Activated CD4-positive, alpha-beta T cell treated with anti-CD3 and anti-CD28 coated beads for 4 hours (primary cell): ENCODE data around the gene KCNQ1OT1.

Experiments
- DNase-seq, 2 donors: peaks; one replicate each; pipeline ENCODE4 v3.0.0-alpha.2; 2020

The KCNQ1OT1 gene

DNA sequence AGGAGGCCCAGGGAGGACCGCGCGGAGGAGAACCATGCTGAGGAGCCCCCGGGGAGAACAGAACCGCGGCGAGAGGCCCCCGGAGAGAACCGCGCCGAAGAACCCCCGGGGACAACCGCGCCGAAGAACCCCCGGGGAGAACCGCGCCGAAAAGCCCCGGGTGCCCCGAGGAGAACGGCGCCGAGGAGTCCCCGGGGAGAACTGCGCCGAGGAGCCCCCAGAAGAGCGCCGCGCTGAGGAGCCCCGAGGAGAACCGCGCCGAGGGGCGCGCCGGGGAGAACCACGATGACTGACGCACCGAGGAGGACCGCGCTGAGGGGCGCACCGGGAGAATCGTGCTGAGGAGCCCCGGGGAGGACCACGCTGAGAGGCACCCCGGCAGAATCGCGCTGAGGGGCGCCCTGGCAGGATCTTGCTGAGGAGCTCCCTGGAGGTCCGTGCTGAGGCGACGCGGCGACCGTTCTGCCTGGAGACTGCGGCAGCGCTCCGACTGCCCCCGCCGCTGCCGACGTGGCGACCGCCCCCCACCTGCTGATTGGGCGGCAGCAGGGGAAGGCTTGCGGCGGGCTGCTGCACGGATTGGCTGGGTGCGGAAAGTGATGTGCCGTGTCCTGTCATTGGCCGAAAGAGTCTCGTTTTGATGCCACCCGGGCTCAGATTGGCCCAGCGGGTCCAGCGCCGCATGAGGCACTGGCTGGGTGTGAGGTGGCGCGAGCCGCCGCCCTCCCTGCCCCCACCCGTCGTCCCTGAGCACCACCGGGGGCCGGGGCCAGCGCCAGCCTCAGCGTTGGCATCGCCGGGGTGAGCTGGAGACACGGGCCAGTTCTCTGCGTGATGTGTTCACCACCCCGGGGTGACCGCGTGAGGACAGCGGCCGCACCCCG, at the start of gene KCNQ1OT1:
KCNQ1OT1 (minus strand) TSS at position 464 of the 884 bp plus-strand sequence.
- peak; percentile 81 to 84 for DNase-seq

DNA sequence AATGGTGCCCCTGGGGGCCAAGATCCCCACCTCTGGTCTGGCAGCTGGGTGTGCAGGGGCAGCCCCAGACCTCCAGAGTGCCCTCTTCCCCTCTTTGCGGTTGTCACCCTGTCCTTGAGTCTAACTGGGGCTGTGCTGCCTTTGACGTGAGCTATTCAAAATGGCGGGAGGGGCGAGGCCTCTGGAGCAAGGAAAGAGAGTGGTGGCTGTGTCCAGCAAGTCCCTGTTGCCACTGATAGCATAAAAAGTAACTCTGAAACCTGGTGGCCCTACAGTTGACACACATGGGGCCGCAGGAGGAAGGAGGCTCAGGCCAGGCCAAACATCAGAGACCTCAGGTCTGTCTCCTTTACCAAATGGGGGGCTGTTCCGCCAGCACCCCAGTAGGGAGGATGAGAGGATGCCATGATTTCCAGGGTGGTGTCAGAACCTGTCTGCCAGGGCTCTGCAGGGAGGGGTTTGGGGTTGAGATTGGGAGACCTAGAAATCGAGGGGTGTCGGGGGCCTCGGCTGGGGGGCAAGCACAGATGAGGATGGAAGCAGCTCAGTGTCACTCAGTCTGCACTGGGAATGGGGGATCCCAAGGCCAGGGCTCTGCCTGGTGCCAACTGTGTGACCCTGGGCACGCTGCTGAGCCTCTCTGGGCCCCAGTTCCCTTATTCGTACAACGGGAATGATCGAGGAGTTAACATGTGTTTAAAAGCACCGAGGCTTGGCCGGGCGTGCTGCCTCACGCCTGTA, 49.2 kb upstream of the KCNQ1OT1 start:
- no peak for DNase-seq

DNA sequence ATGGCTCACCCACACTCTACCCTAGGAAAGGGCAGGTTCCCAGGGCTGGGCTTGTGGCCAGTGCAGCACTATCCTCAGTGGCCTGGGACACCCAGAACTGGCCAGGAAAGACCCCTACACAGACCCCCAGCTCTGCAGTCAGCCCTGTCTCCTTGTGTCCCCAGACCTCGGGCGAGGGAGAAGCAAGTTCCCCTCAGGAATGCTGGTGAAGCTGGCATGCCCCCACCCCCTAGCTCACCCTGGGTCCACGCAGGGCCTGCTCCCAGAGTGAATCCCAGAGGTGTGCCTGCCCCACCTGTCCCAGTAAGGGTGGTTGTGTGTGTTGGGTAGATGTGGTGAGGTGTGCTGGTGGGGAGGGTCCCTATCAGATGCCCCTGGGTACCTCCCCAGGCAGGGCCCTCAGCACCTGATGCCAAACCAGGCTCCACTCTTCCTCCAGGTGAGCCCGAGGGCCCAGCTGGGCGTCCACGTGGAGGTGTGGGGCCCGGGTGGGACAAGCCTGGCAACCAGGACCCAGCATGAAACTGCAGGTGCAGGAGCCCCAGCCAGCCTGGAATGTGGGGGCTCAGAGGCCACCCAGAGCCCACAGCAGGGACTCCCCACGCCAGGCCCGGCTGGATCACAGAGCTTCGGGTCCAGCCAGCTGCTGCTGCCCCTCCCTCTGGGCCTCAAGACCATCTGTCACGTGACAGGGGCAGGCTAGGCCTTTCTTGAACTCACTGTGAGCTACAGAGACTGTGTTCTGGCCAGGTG, 48.4 kb upstream of the KCNQ1OT1 start:
- DNase-seq = no peak

DNA sequence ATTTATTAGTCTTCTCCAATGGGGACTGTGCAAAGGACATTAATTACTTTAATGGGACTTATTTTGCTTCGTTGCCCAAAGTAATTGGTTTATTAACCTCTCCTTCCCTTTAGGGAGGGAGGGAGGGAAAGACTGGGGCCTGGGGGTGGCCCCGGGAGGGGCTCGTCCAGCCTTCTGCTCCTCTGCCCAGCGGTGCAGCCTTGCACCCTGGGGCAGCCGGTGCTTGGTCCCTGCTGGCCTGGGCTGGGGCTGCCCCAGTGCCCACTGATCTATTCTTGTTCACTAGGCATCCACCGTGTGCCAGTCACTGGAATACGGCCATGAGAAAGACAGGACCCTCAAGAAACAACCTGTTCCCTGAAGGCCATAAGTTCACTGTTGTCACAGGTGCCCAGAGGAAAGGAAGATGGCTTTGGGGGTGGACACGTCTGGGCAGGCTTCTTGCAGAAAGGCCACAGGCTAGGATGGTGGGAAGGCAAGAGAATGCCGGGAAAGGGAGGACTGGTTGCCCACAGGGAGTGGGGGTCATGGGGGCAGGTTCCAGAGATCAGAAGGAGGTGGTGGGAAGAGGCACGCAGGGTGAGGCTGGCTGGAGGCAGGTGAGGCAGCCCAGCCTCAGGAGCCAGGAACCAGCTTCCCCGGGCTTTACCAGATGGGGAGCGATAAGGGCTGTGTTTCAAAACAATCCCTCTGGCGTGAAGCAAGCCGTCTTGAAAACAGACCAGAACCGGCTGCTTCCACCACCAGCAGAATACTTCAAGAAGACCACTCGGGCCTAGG, 47.6 kb upstream of the KCNQ1OT1 start:
- no peak for DNase-seq

DNA sequence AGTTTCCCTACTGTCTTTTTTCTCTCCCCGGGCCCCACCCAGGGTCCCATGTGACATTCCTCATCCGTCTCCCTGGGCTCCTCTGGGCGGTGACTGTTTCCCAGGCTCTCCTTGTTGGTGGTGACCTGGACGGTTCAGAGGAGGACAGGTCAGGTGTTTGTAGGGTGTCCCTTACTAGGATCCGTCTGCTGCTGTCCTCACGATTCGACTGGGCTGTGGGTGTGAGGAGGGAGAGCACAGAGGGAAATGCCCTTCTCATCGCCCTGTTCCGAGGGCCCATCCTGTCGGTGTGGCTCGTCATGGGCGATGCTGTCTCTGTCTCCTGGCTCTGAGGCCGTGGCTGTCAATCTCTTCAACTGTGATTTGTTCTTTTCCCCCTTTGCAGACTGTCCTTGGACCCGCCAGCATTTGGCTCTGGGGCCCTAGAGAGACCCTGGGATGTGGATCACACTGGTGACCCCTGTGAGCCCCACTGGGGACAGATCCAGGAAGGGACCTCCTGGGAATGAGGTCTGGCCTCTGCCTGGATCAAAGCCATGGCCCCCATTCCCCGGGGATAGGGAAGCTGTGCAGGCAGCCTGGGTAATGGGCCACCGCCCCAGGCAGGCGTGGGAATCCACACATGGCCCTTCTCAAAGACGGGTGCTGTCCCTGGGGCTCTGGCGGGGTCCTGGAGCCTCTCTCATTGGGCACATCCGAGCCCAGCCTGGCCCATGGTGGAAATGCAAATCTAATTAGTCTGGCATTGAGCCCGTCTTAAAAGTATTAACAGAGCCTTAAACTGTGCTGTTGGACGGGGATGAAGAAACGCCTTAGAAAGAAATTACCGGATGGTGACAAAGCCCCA, 46.8 kb upstream of the KCNQ1OT1 start:
- DNase-seq = no peak

DNA sequence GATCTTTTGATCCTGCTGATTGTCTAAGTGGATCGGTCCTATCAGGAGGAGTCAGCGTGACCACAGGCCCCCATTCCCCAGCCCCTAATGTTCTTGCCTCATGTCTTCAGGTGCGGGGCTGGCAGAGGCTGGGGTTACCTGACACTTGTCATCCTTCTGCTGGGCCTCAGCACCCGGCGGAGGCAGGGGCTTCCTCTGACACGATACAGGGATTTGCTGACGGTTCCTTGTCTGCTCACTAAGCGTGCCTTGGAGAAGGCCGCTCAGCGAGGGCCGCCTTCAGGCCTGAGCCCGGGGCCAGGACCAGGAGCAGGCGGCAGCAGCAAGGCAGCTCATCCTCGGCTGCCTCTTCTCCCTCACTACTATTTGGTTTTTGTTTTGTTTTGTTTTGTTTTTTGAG, 45.7 kb upstream of the KCNQ1OT1 start:
- no peak for DNase-seq

DNA sequence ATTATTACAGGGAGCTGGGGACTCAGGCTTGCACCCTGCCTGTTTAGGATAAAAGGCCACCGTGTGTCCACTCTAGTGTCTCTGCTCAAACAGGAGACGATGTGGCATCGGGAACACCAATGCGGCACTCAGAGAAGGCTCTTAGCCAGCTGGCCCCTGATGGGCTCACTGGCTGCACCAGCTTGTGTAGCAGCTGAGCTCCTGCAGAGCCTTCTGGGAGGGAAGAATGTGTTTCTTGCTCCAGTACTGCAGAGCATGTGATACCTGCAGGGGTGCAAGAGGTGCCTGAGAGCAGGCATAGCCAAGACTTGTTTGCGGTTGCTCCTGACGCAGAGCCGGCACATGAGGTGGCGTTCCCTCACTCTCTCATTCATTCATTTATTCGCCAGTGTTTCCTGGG, 44.4 kb upstream of the KCNQ1OT1 start:
- DNase-seq = no peak

DNA sequence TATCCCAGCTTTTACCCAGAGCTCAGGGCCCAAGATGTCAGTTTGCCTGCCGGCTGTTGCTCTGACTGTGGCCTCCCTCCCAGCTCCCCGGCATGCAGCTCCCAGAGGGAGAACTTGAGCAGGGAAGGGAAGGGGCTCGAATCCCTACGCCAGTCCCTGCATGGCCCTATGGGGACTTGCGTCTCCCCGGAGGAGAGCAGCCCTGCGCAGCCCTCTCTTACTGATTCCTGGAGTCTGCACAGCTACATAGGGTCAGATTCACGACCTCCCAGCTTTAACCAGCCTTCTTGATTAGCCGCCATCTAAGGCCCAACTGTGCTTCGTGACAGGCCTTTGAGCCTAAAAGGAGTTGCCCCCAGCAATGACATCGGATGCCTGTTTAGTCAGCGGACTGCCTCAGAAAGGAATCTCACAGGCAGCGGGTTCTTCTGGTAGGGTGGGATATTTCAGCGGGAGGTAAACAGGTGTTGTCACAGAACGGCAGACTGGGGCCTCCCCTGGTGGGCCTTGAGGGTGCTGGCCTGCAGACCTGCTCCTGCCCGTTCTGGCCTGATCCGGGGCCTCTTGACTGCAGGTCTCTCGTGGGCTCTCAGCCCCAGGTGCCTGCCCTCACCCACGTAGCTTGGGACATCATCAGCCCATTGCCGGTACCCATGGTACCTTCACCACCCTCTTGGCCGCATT, 43.8 kb upstream of the KCNQ1OT1 start:
- no peak for DNase-seq

DNA sequence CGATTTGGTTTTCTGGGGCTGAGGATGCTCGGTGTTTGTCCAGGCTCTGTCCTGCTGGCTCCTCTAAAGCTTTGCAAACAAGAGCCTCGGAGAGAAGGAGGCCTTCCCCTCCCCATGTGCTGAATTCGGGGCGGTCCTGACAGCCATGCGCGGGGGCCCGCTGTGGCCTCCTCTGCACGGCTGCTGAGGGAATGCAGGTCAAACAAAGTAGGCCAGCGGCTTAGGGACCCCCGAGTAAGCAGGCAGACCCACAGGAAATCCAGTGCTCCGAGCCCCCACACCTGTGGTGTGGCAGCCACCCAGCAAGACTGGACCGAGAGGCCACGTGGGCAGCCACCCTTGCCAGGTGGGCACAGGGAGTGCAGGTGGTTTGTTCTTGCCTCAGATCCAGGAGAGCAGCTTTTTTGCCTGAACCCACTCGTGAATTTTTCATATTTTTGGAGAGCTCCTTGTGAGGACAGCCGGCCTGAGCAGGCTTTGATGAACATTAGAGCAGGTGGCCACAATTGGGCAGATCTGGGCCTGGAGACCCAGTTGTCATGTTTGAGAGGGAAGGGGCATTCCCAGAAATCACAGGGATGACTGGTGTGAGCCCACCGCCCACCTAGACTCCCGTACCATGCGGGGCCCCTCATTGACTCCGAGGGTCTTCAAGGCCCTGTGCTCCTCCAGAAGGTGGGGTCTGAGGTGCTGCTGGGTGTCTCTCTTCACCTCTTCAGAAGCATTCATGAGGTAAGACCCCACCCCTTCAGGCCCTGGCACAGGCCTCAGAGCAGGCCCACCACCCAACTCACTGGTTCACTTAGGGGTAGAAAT, 43.0 kb upstream of the KCNQ1OT1 start:
- no peak for DNase-seq

DNA sequence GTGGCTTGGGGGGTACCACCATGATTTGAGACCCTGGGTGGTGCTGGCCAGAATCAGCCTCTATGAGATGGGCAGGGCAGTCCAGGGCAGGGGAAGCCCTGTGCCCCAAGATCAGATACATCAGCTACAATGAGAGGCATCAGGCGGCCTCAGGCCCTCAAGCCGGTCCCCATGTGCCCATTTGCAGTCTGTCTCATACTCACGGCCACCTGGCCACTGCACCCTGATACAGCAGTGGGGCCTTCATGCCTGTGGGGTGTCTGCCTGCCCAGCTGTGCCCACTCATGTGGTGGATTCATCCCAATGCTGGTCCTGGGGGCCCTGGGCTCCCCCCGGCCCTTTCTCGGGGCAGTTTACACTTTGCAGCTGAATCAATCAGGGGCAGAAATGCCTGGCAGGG, 42.4 kb upstream of the KCNQ1OT1 start:
- DNase-seq = no peak

DNA sequence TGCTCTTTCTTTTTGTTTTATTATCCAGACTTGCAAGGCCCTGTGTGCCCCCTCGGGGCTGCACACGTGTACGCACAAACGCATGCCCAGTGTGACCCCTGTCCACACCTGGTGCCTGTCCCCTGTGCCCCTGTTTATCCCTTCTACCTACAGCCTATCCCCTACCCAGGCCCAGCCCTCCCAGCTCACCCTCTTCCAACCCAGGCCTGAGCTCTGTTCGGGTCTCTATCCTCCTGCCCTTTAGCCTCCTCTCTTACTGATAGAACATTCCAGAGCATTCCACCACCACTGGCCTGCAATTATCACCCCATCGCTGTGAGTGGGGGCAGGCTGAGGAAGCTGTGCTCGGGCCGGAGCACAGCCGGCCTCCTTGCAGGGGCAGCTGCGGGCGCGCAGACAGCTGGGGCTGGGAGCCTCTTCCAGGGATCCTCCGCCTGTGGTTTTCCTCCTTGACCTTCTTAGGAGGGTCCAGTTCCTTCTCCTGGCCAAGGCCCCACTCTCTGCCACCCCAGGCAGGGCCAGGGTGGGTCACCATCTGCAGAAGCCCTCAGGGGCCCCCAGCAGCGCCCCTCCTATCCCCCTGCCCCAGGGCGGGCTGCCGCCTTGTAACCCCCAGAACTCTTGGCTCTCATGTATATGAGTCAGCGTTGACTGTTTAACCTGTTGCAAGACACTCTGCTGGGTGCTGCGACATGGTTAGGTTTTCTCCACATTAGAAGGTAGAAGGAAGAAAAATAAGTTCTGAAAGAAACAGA, 41.8 kb upstream of the KCNQ1OT1 start:
- no peak for DNase-seq

DNA sequence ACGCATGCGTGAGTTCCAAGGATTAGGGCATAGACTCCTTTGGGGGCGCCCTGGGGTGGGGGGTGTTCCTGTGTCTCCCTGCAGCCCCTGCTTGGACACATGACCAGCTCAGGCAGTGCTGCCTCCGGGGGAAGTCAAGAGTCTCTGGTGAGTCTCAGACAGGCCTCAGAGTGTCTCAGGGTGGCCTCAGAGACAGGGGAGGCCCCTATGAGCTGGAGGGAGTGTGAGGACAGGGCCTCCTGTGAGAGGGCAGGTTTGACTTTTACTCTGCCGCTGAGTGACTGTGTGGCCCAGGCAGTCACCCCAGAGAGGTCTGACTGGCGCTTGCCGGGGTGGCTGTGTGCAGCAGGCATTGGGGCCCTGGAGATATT, 41.2 kb upstream of the KCNQ1OT1 start:
- no peak for DNase-seq

DNA sequence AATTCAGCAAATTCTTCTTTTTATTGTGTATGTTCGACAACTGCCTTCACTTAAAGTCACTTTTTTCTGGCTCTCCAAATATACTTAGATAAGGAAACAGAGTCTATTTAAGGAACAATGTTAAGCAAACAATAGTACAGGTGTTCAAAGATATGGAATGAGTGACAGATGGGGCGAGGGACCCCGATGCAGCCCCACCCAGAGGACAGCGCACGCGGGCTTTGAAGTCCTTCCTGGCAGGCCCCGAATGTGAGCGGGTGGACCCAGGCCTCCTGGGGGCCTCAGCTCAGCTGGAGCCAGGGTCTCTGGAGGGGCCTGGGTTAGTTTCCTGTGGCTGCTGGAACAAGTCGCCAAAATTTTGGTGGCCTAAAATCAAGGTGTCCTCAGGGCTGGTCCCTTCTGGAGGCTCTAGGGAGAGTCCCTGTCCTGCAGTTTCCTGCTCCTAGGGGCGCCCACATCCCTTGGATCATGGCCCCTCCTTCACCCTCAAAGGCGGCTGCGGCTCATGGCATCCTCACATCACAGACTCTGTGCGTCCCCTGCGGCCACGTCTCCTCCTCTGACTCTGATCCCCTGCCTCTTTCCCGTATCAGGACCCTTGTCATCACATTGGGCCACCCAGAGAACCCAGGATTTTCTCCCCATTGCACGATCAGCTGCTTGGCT, 40.6 kb upstream of the KCNQ1OT1 start:
- DNase-seq = no peak

DNA sequence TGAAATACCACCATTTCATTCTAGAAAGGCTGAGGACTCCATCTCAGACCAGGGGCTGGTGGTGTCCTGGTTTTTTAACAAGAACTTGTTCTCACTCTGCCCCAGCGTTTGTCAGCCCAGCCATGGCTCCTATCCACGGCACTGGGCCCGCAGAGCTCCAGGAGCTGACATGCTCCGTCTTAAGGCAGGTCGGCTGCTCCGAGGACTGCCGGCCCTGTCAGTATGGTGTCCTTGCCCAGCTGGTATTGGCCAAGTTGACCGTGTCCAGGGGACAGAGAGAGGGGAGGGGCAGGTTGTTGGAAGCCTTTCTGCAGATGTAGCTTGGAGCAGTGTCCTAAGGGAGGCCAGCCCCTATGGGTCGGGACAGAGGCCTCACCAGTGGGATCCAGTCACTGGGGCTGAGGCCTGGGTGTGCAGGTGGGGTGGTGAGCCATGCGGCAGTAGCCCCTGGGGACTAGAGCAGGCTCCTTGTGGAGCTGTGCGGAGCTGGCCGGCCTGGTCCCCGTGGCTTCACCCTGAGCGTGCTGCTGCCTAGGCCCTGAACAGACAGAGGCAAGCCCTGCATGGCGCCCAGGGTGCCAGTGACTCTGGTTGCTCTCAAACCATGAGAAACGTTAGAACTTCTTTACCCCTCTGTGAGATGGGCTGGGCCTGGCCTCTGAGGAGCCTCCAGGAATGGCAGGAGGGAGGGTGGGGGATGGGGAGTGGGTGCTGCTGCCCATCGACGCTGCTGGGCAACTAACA, 39.9 kb upstream of the KCNQ1OT1 start:
- no peak for DNase-seq

DNA sequence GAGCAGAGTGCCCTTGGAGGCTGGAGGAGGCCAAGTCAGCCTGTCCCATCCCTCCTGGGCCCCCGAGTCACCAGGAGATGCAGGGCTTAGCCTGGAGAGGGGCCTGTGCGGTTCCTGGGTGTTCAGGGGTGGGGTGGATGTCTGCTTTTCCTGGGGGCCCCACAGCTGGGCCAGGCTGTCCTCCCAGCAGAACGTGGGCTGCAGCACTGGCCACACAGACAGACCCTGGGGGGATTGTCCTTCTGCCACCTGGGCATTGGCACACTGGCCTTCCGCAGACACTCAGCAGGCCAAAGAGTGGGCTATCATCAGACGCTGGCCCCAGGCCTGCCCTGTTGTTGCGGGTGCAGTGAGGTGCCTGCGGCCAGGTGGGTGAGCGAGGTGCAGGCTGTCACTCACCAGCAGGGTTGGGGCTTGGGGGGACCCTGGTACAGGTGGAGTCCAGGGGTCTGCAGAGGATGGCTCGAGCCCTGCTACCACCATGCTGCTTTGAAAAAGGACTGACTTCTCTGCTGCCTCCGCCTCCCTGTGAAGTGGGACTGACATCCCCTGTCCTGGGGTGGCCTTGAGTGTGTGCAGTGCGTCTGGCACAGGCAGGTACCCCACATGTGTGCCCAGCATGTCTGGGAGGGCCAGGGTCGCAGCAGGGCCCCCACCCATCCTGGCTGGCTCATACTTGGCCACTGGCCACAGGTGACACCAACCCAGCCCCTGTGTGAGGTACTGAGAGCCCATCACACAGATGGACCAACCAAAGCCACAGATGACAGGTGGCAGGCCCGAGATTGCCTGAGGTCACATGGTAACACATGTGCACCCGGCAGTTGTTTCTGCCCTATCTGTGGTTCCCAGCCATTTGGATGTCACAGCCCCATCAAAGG, 39.0 kb upstream of the KCNQ1OT1 start:
- no peak for DNase-seq

DNA sequence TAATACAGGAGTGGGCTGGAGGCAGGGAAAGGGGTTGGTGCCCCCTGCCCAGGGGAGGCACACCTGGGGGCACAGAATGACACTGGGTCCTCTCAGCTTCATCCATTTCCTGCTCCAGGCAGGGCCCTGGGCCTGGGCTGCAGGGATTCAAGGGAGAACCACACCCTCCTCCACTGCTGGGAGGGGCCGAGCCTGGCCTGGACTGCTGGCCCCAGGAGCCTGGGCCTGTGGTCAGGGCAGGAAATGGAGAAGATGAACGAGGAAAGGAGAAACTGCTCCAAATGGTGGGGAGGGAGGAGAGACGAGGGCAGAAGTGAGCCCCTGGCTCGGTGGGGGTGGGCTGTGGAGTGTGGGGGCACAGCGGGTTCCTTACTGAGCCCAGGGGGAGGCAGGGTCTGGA, 38.1 kb upstream of the KCNQ1OT1 start:
- DNase-seq = no peak

DNA sequence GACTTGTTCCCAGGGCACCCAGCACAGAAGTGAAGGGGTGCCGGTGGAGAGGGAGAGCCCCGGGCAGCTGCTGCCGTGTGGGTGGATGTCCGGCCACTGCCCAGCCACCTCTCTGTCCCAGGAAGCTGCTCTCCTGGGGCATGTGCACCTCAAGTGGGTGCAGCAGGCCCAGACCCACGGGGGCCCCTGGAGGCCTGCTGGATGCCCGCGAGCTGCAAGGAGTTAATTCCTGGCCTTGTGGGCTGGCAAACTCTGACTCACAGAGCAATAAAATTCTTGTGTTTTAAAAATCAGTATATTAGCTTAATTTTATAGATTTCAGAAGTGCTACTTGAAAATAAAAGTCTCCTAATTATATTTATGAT, 37.4 kb upstream of the KCNQ1OT1 start:
- no peak for DNase-seq
